Limb (tissue), 2 donors: ENCODE data around the gene BAIAP2.
A peak's percentile ranks its signal among the peaks of the same experiment; 100 is the strongest.

ENCODE experiments used
- DNase-seq, 2 donors: peaks; one replicate each; pipeline ENCODE4 v3.0.0-alpha.2; 2016; ENCODE audit errors: extremely low spot score in 2 of 2

The BAIAP2 gene

GRCh38 chr17:81085420-81085911, 50.5 kb downstream of the BAIAP2 start:
- no peak for DNase-seq

GRCh38 chr17:81086789-81087551, 52.0 kb downstream of the BAIAP2 start:
- DNase-seq, result no peak

- DNase-seq, result no peak
Measured at GRCh38 chr17:81090361-81091136, 55.6 kb downstream of the BAIAP2 start.

GRCh38 chr17:81091154-81091553, 56.2 kb downstream of the BAIAP2 start:
- no peak for DNase-seq

GRCh38 chr17:81091774-81092517, 57.0 kb downstream of the BAIAP2 start:
- no peak for DNase-seq

- DNase-seq, result no peak
Measured at GRCh38 chr17:81092518-81093095, 57.7 kb downstream of the BAIAP2 start.

- DNase-seq, result no peak
Measured at GRCh38 chr17:81093619-81094508, 58.9 kb downstream of the BAIAP2 start.

GRCh38 chr17:81094509-81095382, 59.8 kb downstream of the BAIAP2 start:
- DNase-seq, result peak; percentile 68 to 86

- DNase-seq, result peak in 1 of 2 donors; percentile 64
Measured at GRCh38 chr17:81095383-81095762, 60.4 kb downstream of the BAIAP2 start.

- no peak for DNase-seq
Measured at GRCh38 chr17:81096741-81097133, 61.8 kb downstream of the BAIAP2 start.

- peak; percentile 81 to 90 for DNase-seq
Measured at GRCh38 chr17:81097134-81097942, 62.4 kb downstream of the BAIAP2 start.

- no peak for DNase-seq
Measured at GRCh38 chr17:81097943-81098308, 63.0 kb downstream of the BAIAP2 start.

GRCh38 chr17:81099888-81100287, 64.9 kb downstream of the BAIAP2 start:
- no peak for DNase-seq

- no peak for DNase-seq
Measured at GRCh38 chr17:81100668-81101067, 65.7 kb downstream of the BAIAP2 start.

- peak; percentile 70 to 90 for DNase-seq
Measured at GRCh38 chr17:81101614-81102306, 66.8 kb downstream of the BAIAP2 start.

- DNase-seq, result no peak
Measured at GRCh38 chr17:81102352-81102751, 67.4 kb downstream of the BAIAP2 start.

GRCh38 chr17:81102869-81103268, 67.9 kb downstream of the BAIAP2 start:
- no peak for DNase-seq

GRCh38 chr17:81103379-81103778, 68.4 kb downstream of the BAIAP2 start:
- no peak for DNase-seq
